AG09309 (cell line): ENCODE data around the gene RBM6.
A peak's percentile ranks its signal among the peaks of the same experiment; 100 is the strongest.
"Not testable (repeated sequence)": the region's sequence is repeated elsewhere in the genome, so short reads cannot be mapped to it uniquely, and the experiment has no call there.

Experiments used
- DNase-seq: peaks from one replicate; pipeline ENCODE4 v3.0.0-alpha.2; 2010; ENCODE audit warnings: low read depth
- H3K4me3 ChIP-seq: 2 replicates; pipeline ENCODE4 v1.5.1; 2011; ENCODE audit warnings: mild to moderate bottlenecking, low read depth, low read length, moderate library complexity; ENCODE audit not compliant: control insufficient read depth
- TF ChIP-seq, protein P1 (sequence below): IDR thresholded peaks from 2 replicates; pipeline ENCODE4 v1.5.1; 2011; ENCODE audit warnings: mild to moderate bottlenecking, low read depth, low read length, inconsistent platforms; ENCODE audit not compliant: insufficient read depth, control insufficient read depth; ENCODE audit errors: missing control alignments

RBM6 gene

DNA sequence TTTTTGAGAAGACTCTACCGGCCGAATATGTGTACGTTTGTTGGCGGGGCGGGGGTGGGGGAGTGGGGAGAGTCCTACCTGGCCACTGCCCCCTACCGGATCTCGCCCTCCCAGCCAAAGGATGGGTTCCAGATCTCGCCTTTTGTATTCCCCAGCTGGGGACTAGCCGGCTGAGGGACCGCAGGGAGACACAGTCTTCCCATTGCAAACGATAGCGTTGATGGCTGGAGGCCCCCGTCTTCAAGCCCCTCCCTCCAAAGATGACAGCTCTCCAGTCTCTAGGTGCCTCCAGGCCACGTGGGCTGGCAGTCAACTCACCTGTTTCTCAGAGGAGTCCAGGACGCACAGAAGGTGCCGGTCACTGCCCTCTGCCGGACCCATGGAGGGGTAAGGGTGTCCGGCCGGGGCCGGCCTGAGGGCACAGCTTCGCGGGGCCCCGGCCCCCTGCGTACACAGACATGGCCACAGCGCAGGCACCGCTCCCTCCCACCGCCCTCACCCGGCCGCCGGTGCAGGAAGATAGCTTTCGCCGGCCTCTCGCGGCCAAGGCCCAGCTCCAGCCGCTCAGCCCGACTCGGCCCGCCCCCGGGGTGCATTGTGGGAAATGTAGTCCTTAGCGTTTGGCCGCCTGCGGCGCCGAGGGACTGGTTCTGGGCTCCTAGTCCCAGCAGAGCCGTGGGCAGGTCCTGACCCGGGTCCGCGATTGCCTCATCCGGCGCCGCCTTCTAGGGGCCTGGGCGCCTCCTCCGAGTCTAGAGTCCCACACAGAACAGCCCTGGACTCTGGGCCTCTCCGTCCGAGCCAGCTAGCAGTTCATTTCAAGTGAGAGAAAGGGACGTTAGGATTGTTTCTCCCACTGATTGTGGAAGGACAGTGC lies 10.4 kb upstream of the RBM6 start, which contains the start of gene MON1A:
Gene MON1A, minus strand, starts transcription at position 521 of the 877 bp plus-strand sequence. CDS start 16,465 bp downstream, outside the sequence.
- peak; percentile 44 for DNase-seq
- peak within 1 kb of the TSS; percentile 82 for H3K4me3 ChIP-seq
- TF ChIP-seq, protein P1, sequence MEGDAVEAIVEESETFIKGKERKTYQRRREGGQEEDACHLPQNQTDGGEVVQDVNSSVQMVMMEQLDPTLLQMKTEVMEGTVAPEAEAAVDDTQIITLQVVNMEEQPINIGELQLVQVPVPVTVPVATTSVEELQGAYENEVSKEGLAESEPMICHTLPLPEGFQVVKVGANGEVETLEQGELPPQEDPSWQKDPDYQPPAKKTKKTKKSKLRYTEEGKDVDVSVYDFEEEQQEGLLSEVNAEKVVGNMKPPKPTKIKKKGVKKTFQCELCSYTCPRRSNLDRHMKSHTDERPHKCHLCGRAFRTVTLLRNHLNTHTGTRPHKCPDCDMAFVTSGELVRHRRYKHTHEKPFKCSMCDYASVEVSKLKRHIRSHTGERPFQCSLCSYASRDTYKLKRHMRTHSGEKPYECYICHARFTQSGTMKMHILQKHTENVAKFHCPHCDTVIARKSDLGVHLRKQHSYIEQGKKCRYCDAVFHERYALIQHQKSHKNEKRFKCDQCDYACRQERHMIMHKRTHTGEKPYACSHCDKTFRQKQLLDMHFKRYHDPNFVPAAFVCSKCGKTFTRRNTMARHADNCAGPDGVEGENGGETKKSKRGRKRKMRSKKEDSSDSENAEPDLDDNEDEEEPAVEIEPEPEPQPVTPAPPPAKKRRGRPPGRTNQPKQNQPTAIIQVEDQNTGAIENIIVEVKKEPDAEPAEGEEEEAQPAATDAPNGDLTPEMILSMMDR, result peak; percentile 31

DNA sequence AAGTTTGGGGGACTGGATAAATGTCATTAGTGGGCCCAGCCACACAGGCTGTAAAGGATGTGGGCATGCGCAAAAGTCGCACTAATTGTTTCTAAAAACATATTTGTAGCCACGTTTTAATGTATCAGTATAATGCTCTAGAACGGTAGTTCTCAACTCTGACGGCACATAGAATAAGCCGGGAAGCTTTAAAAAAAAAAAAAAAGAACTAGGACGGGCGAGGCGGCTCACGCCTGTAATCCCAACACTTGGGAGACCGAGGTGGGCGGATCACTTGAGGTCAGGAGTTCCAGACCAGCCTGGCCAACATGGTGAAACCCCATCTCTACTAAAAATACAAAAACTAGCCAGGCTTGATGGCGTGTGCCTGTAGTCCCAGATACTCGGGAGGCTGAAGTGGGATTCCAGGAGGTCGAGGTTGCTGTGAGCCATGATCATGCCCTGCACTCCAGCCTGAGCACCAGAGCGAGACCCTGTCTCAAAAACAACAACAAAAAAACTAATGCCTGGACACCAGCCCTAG lies 9.7 kb upstream of the RBM6 start:
- DNase-seq, result no peak
- peak overlapping the region; percentile 82 for H3K4me3 ChIP-seq
- TF ChIP-seq, protein P1, result no peak

DNA sequence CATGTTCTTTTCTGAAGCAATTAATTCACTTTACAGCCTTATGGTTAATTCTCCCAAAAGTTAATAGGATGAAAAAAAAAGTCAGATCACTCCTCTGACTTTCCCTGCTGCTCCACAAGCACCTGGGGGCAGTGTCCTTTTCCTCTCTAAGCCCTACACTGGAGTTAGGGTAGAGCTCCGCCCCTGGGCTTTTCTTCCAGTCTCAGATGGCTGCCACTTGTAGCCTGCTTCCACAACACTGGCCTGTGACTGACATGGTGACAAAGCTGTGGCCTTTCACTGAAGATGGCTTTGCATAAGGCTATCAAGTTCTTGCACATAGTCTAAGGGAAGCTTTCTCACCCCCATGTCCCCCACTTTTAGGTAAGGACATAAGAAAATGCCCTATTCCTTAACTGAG lies 9.0 kb upstream of the RBM6 start:
- no peak for DNase-seq
- H3K4me3 ChIP-seq, result no peak overlapping the region
- TF ChIP-seq, protein P1, result no peak

DNA sequence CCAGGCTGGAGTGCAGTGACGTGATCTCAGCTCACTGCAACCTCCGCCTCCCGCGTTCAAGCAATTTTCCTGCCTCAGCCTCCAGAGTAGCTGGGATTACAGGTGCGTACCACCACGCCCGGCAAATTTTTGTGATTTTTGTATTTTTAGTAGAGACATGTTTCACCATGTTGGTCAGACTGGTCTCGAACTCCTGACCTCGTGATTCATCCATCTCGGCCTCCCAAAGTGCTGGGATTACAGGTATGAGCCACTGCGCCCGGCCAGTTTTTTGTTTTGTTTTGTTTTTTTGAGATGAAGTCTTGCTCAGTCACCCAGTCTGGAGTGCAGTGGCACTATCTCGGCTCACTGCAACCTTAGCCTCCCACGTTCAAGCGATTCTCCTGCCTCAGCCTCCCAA lies 7.7 kb upstream of the RBM6 start:
- DNase-seq, result not testable (repeated sequence)

DNA sequence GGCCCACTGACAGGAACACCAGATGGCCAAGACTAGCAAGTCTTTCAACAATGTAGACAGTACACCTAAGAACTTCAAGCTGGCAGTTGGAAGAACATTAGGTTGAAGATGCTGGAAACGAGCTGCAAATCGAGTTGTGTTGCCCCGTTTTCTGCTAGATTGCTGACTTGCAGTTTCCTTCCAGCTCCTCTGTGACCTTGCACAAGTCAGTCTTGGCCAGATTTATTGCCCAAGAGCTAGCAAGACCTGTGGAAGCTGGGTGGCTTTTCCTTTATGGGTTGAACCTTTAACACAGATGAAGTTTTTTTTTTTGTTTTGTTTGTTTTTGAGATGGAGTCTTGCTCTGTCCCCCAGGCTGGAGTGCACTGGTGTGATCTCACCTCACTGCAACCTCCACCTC lies 2.9 kb upstream of the RBM6 start:
- H3K4me3 ChIP-seq, result no peak overlapping the region
- TF ChIP-seq, protein P1, result no peak
- no peak for DNase-seq

More for the DNA sequence above, 7.7 kb upstream of the RBM6 start:
- not testable (repeated sequence) for H3K4me3 ChIP-seq

DNA sequence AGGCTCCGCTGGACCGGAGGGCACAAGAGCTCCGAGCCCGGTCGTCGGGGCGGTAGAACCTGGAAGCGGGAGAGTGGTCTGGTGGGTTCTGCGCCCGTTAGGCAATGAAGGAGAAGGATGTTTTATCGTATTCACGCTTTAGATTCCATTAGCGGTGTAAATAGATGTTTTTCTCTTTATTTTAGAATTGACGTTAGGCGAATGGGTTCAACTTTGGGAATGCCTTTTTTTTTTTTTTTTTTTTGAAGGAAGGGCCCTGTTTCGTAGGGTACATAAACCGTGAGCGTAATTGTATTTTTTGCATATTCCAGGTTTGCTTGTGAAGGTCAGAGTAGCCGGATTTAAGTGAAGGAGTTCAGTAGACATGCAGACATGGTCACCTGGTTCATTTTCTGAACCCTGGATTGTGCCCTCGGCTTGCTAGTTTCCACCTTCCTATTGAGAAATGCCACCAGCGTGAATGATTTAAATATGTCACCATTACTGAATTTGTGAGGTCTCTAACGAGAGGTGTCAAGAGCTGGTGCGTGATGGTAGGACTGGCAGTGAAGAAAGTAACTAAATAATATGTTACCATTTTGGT lies 808 bp downstream of the RBM6 start:
- no peak for DNase-seq
- TF ChIP-seq, protein P1, result no peak
- H3K4me3 ChIP-seq, result peak overlapping the region; percentile 81

DNA sequence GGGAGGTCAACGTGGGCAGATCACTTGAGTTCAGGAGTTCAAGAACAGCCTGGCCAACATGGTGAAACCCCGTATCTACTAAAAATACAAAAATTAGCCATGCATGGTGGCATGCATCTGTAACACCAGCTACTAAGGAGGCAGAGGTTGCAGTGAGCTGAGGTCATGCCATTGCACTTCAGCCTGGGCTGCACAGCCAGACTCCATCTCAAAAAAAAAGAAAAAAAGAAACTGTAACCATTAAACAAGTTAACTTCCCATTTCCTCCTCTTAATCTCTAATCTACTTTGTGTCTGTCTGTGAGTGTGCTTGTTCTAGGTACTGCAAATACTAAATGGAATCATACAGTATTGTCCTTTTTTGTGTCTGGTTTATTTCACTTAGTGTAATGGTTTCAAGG lies 2.7 kb downstream of the RBM6 start:
- DNase-seq, result no peak
- TF ChIP-seq, protein P1, result no peak
- no peak overlapping the region for H3K4me3 ChIP-seq
